Stimulated activated CD4-positive, alpha-beta T cell treated with anti-CD3 and anti-CD28 coated beads, Interleukin-2, amount 100 ng/mL, for 24 hours (primary cell): Measurements from ENCODE around the gene PLEKHA3.
"Not testable (repeated sequence)": the region's sequence is repeated elsewhere in the genome, so short reads cannot be mapped to it uniquely, and the experiment has no call there.

Source experiments
- DNase-seq, 2 donors: peaks; one replicate each; pipeline ENCODE4 v3.0.0-alpha.2; 2020

PLEKHA3 gene

DNA sequence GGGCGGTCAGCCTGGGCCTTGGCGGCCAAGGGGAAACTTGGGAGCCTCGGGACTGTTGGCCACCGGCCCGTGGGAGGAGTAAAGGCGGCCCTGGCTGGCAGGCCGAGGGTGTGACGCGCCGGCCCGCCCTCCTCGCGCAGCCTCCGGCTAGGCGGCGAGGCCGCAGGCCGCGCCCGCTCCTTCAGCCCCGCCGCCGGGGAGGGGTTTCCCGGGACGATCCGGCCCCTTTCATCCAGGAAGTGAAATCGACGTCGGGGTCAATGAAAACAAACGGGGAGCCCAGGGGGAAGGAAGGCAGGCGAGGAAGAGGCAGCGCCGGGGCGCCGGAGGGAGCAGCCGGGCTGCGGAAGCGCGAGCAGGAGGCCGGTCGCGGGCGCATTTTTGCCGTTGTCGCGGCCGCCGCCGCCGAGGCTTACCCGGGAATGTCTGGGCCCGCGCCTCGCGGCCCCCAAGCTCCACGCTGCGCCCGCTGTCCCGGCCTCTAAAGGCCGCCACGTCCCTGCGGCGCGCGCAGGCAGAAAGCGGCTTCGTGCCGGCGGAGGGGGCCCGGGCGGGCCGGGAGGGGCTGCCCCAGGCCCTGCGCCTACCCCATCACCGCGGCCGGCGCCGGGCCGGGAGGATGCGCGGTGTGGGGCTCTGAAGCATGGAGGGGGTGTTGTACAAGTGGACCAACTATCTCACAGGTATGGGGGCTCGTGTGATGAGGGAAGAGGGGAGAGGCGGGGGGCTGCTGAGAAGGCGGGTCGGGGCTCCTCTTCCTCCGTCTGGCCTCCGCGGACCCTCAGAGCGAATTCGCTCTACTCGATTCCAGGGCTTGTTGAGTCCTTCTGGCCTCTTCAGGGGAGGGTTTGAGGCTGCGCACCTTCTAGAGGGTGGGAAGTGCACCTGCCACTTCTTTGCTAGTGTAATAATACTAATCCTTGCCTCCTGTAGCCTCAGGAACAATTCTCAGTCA is at the start of gene PLEKHA3:
Gene PLEKHA3, plus strand, starts transcription at position 231 of the 955 bp plus-strand sequence. Its CDS starts 413 bp downstream, at position 644.
- DNase-seq, result peak; percentile 77 to 85

DNA sequence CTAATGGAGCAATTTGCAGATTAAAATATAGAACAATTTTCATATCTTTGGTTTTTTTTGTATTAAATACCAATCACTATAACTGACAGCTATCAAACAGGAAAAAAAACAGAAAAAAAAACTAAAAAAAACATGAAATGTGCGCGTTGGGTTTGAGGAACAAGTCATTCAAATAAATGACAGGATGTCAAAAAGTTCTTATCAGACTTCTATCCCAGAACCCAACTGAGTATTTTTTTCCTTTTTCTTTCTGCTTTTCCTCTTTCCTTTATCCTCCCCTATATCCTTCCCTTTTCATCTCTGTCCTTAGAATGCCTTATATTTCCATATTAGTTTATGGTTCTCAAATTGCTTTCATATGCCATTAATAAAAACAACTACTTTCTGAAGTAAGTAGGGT is 43.6 kb upstream of the PLEKHA3 start:
- DNase-seq, result no peak

DNA sequence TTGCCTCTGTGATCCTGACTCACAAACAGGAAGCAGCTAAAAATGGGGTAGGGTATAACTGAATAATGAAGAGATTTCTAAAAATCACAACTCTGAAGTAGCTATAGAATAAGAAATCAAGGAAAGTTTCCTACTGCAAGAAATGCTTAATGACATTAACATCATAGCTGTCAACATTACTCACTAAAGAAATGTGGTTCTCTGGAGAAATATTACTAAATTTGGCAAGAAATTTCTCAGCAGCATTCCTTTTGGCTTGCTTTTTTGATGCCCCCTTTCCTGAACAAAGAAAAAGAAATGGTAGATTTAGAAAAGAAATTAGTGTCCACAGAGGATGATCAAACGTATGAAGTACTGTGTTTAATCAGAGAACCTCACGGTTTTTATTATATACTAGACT is 38.8 kb upstream of the PLEKHA3 start:
- no peak for DNase-seq

DNA sequence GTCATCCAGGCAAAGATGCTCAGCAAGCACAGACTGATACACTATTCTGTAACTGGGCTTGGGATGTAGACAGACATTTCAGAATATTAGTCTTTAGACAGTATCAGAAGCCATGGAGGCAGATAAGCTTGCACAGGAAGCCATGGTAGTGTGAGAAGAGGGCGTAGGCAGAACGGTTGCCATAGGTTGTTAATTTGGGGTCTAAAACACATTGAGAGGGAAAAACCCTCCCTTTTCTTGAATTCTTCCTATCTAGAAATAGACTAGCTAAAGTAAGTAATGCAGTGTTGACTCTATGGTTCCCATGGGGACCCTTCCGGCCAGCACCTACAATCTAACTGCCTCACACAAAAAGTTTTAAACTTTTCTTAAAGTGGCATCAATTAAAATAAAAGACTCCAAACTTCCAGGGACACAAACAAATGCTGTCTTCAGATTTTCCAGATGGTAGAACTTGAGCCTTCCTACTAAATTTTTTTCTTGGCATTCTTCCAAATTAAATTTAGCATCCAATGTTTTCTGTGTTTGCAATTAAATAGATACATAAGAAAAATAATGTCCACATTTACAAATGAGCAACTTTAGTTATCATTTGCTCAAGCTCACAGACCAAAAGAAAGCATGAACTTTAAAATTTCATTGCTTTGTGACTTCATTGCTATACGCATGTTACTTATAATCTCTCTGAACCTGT is 31.1 kb upstream of the PLEKHA3 start:
- no peak for DNase-seq

DNA sequence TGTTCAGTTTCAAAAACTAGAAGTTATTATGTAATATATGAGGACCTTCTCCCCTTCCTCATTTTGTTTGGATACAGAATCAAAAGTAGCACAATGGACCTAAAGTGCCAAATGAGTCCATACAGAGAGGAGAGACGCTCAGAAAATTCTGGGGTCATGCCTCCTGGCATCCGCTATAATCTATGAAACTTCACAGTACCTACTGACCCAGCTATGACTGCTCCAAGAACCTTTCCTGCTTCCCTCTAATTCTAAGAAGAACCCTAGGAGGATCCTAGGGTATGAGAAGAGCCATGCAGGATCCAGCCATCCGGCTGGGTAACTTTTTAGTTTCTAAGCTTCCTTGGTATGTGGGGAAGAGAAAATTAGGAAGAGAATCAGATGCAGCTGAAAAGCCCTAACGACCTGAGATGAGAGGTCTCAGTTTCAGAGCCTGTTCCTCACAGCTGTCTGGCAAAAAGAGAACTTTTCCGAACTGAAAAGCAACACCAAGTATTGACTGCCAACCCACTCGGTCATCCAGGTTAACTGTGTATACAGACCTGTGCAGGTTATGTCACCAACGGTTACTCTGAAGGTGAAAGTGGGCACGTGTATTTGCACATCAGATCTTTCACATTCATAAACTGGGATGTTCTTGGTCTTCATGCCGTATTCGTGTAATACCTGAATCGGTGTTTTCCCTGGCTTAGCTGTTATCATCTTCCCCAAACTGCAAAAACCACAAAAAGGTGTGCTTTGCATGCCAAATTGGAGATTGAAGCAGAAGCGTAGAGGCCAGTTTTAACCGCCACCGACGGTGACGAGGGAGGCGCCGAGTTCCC is 30.3 kb upstream of the PLEKHA3 start:
- DNase-seq, result peak; percentile 9 to 23

DNA sequence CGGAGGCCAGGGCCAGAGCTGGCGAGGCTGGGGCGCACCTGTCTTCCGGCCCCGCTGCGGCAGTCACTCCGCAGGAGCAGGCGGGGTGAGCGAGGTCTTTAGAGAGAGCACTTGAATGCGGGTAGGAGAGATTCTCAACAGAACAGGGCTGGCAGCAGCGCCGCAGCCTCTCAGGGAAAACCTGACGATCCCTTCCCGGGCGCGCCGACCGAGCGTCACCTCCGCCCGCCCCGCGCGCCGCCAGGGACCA is 29.8 kb upstream of the PLEKHA3 start:
- no peak for DNase-seq

DNA sequence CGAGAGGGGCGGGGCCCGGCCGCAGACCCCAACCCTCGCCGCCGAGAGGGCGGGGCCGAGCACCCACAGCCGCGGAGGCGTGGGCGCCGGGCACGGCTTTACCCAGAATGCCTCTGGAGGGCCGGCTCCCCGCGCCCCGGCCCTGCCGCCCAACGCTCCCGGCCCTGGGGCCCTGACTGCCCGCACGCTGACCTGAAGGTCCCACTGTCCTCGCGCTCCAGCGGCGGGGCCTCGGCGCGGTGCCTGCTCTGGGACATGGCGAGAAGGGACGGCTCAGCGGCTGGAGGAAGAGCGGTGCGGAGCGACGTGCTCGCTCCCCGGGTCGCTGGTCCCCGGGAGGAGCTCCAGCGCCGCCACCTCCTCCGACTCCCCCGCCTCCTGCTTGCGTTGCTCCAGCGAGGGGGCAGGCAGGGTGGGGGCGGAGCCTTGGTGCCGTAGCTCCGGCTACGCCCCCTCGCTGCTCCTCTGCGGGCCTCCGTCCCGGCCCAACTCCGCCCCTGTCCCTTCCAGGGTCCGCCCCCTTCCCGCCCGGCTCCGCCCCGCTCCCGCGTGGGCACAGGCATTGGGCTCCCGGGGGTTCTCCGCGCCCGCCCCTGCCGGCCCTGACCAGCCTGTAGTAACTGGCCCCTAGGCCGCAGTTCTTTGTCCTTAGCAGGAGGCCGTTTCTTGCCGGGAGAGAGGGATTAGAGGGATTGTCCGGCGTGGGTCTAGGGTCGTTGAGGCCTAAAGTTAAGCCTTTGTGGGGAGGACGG is 29.3 kb upstream of the PLEKHA3 start, which contains the start of the genes PJVK and PRKRA:
Gene PJVK, plus strand, starts transcription at position 605 of the 752 bp plus-strand sequence. CDS start 2,032 bp downstream, outside the sequence.
Gene PRKRA, minus strand, starts transcription at position 402 of the 752 bp plus-strand sequence. Its CDS starts 145 bp downstream, at position 257.
- DNase-seq, result peak; percentile 96 to 97

DNA sequence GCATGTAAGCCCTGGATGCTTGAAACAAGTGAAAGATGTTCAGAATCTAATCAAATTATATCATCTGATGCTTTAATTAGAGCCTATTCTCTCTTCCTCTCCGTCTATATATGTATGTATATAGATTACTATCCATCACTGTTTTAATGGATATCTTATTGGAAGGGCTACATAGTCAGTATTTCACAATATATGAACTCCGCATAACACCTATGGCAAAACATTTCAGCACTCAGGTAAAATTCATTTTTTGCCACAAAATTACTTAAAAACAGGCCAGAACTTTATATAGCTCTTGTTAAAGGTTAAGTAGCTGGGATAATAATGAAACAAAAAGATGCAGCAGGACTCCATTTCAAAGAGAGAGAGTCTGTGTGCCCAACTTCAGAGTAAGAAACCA is 27.9 kb upstream of the PLEKHA3 start:
- no peak for DNase-seq

DNA sequence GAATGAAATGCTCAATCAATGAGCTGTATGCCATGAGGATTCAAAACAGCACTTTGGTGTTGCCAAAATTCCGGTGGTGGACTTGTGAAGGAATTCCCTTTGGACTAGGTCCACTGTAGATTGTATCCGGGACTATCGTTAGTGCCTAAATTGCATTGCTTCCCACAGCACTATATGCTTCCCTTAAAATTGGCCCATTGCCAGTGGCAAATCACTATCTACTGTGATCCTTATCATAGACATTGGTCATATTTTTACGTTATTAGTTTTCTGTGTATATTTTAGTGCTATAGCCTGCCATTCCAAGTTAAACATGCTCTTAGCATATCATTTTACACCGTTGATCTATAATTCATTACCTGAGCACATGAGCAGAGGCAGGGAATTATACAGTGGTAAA is 27.4 kb upstream of the PLEKHA3 start:
- no peak for DNase-seq

DNA sequence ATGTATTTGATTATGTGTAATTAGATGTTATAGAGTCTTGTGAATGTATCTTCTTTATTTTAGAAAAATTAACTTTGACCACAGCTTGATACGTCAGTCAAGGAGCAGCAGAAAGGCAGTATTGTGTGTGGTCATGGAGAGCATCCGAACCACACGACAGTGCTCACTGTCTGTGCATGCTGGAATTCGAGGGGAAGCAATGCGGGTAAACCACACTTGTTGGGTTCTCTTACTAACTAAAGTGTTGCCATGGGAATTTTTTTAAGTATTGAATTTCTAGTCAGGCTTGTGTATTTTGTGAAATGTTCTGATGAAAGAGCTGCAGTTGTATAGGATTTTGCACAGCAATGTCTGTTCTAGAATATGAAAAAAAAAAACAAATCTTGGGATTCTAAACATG is 24.3 kb upstream of the PLEKHA3 start:
- no peak for DNase-seq

DNA sequence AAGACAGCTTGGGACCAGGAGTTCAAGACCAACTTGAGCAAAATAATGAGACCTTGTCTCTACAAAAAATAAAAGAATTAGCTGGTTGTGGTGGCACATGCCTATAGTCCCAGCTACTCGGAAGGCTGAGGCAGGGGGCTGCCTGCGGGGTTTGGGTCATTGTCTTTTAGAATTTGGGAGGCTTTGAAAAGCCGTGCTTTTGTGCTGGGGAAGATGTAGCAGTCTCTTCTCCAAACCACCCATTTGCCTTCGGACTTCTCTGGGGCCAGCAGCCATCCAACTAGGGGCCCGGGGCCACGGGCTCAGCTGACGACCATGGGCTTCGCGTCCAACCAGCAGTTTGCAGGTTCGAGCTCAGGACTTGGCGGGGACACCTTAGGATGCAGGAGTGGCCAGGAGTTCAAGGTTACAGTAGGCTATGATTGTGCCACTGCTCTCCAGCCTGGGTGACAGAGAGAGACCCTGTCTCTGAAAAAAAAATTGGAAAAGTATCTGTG is 22.8 kb upstream of the PLEKHA3 start:
- DNase-seq, result no peak

DNA sequence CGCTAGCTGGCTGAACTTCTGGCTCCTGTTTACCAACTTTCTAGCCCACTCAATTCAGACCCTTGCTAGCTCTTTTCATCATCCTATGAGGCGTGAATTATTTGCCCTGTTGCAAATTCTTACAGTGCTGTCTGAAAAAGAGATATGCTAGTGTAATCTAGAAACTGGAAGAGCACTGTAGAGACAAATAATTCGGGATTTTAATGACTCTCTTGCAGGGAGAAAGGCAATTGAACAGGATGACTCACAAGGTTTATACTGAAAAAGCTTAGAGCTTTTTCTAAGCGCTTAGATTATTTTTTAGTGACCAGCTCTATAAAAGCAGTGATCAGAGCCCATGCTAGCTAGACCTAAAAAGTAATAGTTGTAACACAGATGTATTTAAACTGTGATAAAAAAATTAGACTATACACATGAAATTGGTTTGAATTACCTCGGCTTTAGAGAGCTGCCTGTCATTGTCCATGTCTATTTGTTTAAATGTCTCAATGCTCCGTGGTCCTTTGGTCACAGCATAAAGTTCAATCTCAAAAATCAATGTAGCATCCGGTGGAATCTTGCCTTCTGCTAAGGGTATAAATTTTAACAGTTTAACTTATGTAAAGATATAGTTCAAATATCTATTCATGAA is 10.9 kb upstream of the PLEKHA3 start:
- DNase-seq, result no peak

DNA sequence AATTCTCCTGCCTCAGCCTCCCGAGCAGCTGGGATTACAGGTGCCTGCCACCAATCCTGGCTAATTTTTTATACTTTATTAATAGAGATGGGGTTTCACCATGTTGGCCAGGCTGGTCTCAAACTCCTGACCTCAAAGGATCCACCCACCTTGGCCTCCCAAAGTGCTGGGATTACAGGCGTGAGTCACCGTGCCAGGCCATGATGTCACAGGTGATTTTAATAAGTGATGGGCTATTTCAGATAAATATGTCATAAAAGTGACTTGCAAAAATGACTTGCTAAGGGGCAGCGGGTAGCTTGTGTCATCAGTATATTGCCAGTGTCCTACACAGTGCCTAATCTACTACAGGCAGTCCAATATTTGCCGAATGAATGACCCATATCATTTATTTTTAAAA is 8.9 kb upstream of the PLEKHA3 start:
- not testable (repeated sequence) for DNase-seq

DNA sequence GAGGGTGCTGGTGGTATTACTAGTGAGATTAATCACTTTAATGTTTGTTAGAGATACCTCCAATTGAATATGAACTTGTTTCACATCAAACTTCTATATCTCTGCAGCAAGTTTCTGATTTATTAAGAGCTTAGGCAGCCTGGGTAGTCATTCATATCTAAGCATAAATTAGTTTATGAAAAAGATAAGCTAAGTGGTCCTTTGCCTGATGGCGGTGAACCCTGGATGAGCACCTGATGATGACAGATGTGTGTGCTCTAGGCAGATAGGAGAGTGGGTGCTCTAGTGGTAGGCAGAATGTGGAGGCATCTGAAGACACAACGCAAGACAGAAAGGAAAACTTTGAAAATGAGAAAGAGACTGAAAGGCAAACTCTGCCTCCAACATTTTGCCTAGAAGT is 6.9 kb upstream of the PLEKHA3 start:
- DNase-seq, result no peak

DNA sequence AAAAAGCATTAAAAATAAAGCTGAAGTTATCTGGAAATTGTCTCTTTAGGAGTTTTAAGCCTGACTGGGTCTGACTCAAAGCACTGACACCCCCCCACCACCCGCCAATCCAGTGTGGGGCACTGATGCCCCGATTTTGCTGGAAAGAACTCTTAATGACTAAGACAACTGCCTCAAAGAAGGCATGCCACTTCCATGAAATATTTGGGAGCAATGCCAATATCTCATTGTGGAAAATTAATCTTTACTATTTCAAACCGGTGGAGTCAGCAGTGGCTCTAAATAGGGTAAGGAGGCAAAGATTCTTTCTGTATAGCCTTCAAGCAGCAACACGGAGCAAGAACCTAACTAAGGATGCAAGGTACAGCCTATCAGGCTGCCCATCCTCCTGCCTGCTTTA is 6.3 kb upstream of the PLEKHA3 start:
- no peak for DNase-seq

DNA sequence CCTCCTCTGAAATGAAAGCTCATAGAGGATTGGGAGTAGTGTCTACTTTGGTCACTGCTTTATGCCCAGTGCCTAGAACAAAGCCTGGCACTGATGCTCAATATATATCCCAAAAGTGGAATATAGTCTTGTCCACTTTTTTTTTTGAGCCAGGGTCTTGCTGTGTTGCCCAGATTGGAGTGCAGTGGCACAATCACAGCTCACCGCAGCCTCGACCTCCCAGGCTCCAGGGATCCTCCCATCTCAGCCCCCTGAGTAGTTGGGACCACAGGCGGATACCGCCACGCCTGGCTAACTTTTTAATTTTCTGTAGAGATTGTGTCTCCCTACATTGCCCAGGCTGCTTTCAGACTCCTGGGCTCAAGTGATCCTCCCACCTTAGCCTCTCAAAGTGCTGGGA is 5.7 kb upstream of the PLEKHA3 start:
- no peak for DNase-seq

DNA sequence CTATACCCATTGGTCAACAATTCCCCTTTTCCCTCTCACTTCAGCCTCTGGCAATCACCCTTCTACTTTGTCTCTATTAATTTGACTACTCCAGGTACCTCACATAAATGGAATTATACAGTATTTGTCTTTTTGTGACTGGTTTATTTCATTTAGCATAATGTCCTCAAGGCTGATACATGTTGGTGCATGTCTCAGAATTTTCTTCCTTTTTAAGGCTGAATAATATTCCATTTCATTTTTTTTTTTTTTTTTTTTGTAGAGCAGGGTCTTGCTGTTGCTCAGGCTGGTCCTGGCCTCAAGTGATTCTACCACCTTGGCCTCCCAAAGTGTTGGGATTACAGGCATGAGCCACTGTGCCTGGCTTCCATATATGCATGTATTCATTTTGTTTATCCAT is 3.8 kb upstream of the PLEKHA3 start:
- no peak for DNase-seq

DNA sequence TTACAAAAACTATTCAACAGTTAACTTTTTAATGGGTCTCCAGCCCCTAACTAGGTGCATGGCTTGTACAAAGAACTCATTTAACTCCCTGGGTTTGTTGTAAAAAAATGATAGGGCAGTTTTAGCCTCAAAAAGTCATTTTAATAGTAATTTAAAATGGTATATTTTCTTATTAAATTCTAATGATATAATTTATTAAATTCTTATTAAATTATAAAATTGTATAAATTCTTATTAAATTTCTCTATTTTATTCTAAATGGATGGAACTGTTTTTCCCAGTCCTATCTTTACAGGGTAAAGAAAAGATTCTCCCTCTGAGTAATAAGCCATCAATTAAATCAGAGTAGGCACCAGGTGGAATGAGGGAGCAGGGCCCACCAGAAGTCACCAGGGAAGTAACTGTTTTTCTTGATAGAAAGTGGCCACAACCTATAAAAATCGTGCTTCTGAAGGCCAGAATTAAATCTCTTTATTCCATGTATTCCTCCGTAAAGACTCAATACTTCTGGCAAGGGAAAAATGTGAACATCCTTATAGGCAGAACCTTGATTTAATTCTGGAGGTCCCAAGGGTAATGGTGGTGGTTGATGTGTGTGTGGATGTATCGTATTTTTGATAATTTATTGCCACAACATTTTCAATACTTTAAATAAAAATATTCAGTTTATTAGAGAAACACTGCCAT is 2.7 kb upstream of the PLEKHA3 start:
- no peak for DNase-seq

DNA sequence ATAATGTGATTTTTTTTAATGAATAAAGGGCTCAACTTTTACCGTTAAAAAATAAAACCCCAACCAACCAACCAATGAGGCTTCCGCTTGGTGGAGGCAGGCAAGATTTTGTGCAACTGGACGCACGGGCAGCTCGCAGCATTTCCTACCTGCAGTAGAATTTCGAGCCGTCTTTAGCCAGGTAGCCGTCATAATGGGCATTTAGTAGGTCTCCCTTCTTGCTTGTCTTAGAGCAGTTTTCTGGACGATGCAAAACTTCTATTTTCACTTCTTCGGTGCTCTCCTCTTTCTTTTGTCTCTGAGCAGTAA is 2.2 kb upstream of the PLEKHA3 start:
- no peak for DNase-seq

DNA sequence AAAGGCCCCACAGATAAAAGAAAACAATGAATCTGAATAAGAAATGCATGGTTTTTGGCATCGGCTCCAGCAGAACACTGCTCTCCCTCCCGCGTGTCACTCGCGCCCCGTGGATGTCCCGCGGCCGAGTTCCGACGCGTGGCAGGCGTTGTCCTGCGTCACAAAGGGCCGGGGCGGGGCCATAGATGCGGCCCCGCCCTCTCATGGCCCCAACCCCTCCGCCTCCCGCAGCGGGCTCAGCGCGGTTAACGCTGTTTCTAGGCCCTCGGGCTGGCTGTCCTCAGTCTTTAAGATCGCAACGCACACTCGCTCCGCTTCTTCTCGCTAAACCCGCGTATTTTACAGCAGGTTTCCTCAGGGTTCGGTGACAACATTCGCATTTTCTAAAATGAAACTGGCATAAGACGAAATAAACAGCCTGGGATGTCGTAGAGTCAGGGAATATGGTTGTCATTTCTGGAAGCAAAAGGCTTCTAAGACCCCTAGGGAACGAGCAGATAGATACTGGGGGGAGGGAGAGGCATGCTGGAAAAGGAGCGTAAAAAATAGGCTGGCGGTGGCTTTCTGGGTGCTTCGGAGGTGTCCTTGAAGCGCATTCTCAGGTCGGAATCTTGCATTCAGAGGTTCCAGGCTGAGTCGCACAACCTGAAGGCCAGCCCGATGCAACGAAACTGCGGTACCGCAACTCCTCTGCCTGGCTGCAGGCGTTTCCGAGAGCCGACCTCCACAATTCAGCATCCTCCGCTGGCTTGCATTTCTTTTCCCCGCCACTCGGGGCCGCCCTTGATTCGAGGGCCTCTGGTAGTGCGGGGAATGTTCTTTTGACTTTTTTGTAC is 1.6 kb upstream of the PLEKHA3 start, which contains the start of gene FKBP7:
Gene FKBP7, minus strand, starts transcription at position 162 of the 836 bp plus-strand sequence. Its CDS starts 101 bp downstream, at position 61.
- peak; percentile 82 to 83 for DNase-seq
